ENCODE measurements around the gene FBXO28.

DNA sequence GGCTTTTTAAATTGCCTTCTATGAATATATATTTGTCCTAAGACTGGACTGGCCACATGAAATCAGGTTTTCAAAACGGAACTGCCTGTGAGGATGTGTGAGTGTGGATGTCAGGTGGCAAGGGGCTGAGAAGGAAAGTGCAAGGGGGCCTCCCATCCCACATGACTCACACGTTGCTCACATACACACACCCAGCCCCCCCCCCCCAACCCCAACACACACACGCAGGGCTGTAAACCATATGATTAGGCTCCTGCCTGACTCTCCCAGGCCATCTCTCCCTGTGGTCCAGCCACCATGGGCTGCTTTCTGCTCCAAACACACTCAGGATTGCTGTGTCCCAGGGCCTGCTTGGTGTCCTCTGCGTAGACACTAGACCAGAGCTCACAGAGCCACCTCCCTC, 91.5 kb downstream of the FBXO28 start:
- TF ChIP-seq, protein P1, sequence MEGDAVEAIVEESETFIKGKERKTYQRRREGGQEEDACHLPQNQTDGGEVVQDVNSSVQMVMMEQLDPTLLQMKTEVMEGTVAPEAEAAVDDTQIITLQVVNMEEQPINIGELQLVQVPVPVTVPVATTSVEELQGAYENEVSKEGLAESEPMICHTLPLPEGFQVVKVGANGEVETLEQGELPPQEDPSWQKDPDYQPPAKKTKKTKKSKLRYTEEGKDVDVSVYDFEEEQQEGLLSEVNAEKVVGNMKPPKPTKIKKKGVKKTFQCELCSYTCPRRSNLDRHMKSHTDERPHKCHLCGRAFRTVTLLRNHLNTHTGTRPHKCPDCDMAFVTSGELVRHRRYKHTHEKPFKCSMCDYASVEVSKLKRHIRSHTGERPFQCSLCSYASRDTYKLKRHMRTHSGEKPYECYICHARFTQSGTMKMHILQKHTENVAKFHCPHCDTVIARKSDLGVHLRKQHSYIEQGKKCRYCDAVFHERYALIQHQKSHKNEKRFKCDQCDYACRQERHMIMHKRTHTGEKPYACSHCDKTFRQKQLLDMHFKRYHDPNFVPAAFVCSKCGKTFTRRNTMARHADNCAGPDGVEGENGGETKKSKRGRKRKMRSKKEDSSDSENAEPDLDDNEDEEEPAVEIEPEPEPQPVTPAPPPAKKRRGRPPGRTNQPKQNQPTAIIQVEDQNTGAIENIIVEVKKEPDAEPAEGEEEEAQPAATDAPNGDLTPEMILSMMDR (IDR thresholded peaks at IDR 0.05) = no peak
- TF ChIP-seq POLR2A (IDR thresholded peaks at IDR 0.05) = no peak

Measured in esophagus squamous epithelium (tissue), 4 donors.